Right forelimb (tissue), 1 donor: ENCODE measurements around the gene CHIC2.

Source experiments
- DNase-seq: peaks from one replicate; pipeline ENCODE4 v3.0.0-alpha.2; 2018

The CHIC2 gene

DNA sequence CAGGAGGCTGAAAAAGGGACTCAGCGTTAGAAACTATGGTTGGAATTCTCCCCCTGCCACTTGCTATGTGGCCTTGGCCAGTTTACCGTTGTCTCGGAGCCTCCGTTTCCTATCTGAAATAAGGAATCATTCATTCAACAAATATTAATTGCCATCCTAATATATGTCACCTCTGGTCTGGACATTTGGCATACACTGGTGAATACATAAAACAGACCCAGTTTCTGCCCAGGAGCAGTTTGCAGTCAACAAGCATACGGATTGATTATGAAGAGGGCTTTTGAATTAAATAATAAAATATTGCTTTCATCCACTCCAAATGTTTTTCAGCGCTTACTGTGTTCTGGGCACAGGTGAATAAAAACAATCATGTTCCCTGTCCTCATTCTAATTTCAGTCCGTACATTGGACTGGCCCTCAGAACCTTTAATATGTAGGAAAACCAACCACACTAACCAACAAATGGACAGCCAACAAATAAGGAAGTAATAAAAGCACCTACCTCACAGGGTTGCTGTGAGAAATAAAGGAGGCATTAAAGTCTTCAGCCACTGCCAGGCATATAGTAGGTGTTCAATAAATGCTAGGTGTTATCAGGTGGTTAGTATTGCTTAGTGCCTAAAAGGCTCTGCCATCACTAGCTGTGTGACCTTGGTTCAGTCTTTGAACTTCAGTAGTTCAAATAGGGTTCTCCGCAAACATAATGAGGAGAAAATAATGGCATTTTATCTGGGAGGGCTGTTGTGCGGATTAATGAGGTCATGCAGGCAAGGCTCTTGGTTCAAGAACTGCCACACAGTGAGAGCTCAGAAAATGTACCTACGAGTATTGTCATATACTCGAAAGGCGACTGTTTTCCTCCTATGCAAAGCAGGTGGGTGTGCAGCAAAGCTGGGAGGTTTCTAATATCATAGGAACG, 28.3 kb upstream of the CHIC2 start:
- no peak for DNase-seq

DNA sequence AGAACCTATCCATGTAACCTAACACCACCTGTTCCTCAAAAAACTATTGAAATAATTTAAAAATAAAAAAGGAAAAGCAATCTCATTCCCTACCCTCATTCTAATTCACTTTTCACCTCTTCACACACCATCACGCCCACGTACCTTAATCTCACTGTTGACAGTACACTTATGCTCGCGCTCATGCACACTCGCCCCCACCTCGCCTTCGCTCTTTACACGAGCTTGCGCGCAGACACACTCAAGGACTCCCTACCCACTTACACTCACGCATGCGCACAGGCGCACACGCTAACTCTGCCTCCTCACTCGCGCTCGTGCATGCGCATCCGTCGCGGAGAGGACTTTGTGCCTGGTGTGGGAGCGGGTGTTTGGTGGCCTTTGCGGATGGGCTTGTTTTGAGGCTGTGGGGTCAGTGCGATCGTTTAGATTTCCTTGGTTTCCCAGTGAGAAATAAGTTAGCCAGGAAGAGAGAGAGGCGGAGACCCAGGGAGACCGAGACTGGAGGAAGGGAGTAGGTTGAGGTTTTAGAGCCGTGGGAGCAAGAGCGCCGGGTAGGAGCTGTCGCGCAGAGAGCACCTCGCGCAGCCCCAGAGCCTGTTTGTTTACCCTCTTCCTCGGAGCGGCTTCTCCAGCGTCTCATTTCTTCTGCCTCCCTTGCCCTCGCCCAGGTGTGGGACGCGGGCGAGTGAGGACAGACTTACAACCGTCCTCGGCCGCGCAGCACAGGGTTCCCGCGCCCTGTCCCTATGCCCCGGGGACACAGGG, 27.4 kb upstream of the CHIC2 start:
- DNase-seq, result peak; percentile 81

DNA sequence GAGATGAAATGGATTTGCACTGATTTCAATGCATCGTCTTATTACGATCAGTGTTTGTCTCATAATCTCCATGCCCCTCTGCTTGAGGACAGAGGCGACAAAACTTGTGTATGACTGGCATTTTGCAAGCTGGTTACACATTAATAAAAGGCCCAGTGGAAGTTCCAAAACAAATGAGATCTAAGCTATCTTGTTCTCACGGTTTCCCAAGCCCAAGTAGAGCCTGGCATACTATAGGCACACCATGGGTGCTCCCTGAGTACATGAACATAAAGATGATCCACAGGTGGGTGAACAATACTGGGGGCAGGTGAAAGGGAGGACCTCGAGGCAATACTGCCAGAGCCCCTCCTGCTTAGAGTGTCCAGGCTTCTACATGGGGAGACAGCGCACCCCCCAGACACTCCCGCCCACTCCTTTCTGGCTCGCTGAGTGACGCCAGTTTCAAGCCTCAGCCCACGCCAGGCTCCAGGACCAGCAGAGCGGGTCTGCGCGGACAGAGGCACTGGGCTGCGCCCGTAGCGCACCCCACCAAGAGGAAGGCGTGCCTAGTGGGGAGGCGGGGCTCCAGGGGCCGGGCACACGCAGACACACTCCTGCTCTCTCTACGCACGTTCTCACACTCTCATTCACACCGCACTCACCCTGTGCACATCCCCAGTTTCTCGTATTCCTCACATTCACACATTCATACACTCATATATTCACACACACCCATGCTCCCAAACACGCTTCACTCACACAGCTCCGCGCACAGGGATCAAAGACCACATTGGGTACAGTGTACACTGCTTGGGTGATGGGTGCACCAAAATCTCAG, 26.6 kb upstream of the CHIC2 start:
- no peak for DNase-seq

DNA sequence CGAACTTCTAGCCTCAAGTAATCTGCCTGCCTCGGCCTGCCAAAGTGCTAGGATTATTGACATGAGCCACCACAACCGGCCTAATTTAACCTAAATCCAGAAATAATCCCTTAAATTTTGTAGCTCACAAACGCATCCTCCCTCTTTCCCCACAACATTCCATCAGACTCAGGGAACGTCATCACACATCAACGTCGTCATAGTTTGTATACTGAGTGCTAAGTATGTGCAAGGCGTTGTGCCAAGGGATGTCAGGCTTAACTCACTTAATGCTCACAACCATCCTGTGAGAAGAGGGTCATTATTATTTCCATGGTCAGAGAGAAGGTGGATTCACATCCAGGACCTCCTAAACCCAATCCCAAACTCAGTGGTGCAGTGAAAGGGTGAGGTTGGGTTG, 26.0 kb upstream of the CHIC2 start:
- no peak for DNase-seq

DNA sequence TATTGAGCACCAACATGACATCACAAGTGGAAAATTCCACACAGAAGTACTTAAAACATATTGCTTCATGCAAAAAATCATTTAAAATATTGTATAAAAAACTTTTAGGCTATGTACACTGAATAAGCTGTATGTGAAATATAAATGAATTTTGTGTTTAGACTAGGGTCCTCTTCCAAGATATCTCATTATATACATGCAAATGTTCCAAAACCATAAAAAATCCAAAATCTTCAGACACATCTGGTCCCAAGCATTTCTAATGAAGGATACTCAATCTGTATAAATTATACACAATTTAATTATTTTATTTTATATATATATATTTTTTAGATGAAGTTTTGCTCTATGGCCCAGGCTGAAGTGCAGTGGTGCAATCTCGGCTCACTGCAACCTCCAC, 25.5 kb upstream of the CHIC2 start:
- DNase-seq, result no peak

DNA sequence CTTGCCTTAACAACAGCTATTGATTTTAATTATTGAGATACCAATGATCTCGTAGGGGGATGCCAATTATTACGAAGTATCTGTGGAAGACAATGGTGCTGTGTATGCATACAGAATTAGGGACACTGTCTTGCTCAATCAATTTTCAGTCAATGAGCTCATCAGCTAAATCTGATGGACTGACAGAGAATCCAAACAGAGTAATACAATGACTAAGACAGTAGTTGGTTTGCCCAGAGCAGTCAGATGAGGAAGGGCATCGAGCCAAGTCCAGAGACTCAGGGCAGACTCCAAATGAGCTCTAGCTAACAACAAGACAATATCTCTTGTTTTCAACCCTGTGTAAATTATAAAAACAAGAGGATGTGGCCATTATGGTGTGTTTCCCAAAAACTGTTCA, 20.9 kb upstream of the CHIC2 start:
- DNase-seq, result no peak

DNA sequence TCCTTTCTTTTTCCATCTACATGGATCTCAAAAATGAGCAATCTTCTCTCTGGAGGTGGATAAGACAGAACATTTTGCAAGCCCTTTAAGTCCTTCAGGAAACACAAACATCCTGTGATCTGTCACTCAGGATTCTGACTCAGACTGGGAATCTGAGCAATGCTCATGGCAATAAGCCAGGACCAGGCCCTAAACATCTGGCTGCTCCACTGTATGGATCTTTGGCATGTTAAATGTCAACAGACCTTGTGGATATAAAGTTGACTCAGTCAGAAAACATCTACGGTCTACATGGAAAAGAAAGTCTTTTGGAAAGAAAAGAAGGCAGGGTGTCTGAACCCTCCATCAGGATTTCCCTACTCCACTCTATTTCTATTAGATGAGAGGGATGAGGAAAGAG, 17.8 kb upstream of the CHIC2 start:
- DNase-seq, result no peak

DNA sequence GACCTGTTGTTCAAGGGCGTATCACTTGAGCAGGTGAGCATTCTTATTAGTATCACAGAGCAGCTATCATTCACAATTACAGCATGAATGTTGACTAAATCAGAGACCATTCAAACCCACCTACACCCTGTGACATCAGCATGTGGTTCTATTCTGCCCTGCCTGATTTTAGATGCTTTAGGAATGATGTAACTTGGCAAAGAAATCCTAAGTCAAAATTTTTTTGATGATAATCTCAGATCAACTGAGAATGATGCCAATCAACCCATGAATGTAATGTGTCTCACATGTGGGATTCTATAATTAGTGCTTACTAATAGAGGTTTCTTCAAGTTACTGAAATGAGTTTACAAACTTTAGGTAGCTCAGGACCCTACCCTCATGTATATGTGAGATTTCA, 13.4 kb upstream of the CHIC2 start:
- no peak for DNase-seq

DNA sequence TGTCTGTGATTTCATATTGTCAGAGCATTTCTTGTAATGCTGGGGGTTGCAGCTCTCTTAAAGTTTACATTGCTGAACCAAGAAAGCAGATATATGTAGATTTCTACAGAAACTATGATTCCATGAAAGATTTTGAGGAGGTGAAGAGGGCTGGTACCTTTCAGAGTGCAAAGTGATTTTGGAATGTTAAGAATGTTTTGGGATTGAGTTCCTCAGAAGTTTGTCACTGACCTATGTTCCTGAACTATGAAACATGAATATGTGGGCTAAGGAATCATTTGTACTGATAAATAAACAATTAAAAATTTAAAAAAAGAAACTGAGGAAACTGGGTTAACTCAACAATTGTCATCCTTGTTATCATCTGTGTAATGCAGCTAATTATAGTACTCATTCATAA, 12.3 kb upstream of the CHIC2 start:
- no peak for DNase-seq

DNA sequence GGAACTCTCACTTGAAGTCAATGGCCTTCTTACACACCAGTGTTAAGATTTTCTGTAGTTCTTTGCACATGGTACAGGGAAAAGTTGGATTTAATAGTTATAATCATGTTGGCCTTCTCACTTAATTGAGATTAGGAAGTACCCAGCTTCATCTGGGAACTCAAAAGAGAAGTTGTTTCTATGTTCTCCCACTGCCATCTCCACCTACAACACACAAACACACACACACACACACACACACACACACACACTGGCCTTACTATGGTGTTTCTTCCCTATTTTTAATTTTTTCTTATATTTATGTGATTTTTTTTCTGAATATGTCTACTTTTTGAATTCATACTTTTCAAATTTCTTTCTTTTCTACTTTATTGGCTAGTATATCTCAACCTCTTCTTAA, 10.0 kb upstream of the CHIC2 start:
- no peak for DNase-seq

DNA sequence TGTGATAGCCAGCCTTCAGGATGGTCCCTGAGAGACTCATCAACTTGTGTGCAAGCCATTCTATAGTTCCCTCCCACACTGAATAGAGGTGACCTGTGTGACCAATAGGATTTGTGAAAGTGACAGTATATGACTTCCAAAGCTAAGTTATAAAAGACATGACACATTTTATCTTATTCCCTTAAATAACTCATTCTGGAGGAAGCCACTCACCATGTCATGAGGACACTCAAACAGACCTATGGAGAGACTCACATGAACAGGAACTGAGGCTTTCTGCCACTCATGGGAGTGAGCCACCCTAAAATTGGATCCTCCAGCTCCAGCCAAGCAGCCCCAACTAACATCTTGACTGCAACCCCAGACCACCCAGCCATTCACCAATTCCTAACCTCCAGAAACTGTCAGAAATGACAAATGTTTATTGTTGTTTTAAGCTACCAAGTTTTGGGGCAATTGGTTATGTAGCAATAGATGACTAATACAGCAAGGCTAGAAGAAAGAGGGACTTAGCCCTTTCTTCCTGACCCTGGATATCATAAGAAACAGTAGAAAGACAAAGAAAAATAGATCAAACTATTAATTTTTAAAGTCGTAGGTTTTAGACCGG, 9.0 kb upstream of the CHIC2 start:
- no peak for DNase-seq

DNA sequence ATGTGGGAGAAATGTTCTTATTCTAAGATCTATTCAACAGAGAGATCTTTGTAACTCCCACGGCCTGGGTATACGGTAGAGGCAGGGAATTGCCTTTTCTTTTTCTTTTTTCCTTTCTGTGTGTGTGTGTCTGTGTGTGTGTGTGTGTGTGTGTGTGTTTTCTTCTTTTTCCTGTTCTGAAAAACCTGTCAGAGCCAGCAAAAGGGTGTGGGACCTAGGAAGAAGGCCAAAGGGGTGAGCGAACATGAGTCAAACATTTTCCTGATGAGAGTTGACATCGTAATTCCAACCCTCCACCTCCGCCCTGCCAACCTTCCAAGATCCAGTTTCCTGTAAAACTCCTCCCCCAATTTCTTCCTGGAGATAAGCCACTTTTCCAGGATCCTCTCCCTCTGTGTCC, 2.8 kb upstream of the CHIC2 start:
- no peak for DNase-seq

DNA sequence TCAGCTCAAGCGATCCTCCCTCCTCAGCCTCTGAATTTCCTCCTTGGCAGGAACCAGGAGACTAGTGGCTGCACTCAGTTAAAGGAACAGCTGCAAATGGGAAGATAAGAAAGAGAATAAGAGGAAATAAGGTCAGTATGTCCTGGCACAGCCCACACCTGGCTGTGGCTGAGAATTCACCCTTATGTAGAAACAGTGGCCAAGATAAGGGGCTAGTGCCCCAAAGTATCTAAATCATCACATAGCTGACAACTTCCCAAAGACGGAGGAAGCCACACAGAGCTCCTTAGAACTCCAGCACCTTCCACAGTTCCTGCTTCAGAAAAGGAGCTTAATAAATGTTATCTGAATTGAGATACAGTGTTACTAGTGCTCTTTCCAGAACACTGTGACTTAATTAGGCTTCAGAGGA, 2.3 kb upstream of the CHIC2 start:
- DNase-seq, result no peak

DNA sequence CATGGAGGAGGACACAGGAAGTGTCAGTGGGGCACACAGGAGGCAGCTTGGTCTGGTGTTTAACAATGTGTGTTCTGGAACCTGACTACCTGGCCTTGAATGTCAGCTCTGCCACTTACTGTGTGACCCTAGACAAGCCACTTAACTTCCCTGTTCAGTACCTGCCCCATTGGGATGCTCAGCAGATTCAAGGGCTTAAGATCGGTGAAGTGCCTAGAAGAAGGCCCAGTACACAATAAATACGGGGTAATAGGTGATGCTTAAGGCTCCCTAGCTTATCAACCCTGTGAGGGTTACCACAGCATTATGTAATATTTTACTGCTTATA, 1.6 kb upstream of the CHIC2 start:
- no peak for DNase-seq

DNA sequence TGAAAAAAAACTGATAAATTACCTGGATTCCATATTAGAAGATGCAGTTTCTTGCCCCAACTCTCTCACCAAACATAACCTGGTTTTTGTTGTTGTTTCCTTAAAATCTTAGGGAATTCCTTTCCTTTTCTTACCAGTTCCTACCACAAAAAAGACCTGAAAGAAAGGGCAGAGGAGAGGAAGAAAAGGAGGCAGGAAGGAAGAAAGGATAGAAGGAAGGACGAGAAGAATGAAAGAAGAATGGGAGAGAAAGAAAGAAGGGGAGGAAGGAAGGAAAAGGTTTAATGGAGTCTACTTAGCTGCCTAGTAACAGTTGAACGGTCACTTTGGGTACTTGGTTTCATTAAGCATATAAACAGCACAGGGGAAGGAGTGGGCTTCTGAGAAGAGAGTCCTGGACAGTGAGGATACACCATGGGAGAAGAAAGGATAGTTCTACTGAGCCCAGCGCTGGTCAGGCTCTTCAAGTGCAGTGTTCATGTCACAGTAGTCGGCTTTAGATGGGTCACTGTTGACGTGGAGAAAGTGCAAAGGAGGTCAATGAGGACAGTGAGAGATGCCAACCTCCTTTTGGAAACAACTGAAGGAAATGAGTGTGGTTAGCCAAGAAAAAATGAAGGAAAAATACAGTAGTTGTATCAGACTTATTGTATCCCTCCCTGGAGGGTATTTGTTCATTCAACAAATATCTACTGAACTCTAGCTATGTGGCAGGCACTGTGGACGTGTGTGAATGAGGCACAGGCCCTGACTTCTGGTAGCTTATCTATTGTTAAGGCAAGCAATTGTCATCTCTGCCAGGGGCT, 1.1 kb upstream of the CHIC2 start:
- DNase-seq, result no peak

DNA sequence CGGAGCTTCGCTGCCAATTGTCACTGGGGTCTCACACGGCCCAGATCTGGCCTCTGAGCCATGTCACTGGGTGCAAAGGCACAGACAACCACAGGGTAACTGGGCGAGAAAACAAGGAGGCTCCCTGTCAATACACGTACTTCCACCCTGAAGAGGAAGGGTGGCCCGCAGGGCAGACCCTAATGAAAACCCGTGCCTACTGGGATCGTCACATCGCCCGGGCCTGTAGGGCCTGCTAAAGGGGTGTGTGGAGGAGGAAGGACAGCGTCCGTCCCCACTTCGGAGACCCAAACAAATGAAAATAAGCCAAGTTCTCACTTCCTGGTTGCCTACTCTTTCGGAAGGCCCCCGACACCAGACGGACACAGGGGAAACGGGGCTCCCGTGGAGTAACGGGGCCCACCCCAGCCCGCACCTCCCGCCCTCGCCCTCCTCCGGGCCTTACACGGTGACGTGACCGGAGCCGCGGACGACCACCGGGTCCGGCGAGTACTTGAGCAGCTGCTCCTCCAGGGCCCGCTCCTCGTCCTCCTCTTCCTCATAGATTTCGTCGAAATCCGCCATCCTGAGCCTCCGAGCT, 578 bp downstream of the CHIC2 start:
- DNase-seq, result peak; percentile 73

DNA sequence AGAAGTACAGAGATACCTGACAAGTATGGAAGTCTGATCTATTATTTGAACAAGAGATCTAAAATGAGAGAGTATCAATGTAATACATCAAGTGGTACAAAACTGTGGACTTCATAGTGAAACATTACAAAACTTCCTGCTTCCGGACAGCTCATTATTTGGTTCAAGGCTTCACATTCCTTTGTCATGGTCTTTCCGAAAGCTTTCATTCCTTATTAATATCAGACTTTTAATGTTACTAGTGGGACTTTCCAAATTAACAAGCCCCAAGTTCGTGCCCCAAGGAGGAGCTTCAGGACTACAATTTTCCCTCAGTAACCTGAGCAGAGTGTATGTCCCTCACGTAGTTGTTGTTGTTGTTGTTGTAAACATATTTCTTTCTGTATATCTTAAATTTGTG, 1.2 kb downstream of the CHIC2 start:
- DNase-seq, result no peak

DNA sequence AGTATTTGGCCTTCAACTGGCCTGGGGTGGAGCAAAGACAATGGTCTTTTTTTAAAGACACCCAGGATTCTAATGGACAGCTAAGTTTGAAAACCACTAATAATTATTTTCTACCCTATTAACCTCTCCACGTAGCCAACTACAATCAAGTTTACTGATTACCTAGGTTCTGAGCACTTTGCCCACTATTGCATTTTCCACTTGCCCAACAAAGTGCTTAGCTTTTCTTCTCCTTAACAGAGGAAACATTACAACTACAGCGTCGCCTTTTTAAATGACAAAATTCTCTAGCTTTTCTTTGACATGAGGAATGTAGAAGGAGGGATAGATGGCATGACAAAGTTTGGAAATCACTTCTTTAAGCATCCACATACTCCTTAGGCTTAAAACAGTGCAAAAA, 2.0 kb downstream of the CHIC2 start:
- no peak for DNase-seq

DNA sequence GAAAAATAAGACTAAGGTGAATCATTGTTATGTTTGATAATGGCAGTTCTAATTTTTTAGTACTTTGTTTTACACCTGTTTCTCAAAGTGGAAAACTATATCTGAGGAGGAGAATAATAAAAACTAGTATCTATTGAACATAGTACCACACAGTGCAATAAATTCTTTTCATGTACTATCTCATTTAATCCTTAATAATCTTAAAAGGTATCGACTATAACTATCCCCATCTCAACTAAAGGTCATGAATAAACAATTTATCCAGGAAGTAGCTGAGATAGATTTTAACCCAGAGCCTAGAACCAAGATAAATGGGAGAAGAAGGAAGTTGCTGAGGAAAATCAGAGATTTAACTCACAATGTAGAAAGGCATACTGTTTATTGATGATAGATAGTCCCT, 2.5 kb downstream of the CHIC2 start:
- DNase-seq, result no peak

DNA sequence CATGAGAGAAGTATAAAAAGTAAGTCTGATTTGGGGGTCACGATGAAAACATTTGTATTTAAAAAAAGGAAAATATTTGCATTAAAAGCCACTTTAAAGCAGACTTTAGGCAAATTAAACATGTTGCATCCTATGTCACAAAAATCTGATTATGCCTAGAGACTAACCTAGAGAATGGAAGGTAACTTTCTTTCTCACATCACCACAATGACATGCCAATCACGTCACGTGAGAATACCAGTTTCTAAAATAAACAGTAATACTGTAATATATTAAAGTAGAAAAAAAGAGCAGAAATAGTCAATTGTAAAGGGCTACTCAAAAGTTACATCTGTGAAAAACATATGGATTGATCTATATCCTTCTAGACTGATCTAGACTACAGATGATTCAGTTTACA, 3.3 kb downstream of the CHIC2 start:
- DNase-seq, result no peak

DNA sequence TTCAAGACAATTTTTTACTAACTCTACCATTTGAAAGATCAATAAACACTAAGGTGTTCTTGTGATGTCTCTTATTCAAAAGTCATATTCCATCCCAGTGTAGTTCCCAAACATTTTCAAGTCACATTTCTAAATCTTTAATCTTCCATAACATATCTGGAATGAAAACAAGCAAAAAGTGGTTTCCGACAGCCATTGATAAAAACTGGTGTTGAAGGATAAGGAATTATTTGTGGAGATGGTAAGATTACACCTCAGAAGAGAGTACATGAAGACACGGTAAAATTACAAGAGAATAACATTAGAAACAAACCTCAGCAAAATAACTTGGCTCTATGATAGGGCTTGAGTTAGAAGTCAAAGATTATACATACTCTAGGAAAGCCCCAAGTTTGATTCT, 4.3 kb downstream of the CHIC2 start:
- no peak for DNase-seq

DNA sequence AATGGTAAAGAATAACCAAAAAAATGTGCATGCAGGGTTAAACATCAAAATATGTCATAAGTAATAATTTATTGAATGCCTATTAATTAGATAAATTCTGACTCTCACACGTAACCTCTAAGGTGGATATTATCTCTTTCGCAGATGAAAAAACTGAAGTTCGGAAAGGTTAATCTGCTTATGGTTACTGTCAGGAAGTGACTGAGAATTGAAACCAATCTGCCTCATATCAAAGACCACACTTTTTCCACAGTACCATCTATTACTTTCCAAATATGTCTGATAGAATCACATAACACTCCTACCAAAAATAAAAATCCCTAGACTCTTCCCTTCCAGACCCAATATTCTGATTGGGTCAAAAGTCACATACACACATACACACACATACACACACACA, 6.2 kb downstream of the CHIC2 start:
- DNase-seq, result no peak
